ENCODE results near the gene ADCK1. TPM values are rescaled to one million over a fixed set of nuclear protein-coding genes. Genes with fewer than 3 reads are reported as not detected.

The ADCK1 gene
- total RNA-seq, 1 experiment from 2014 or later: 19.0 TPM

DNA sequence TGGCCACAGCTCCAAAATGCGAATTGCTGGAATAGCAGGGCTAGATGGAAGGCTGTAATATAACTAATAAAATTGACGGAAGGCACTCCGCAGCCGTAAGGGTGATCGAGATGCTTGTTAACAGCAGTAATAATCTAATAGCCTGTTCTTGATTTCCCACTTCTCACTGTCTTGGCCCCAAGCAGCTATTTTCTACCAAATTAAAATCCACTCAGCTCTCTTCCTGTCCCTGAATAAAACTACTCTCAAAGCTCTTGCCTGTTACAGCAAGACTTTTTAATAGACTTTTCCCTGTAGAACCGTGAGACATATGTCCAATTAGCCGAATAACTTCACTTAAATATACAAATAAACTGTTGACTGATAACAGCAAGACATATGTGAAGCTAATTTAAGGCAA lies 38.0 kb downstream of the ADCK1 start:
- ChIA-PET POLR2A (ENCODE audit: unreplicated experiment) (no interaction called here), CTCF (no interaction called here)
- Histone ChIP-seq H3F3A (ENCODE audit: insufficient read depth, low read depth) (no peaks in the 10 kb centered on the region), H3K9me3 (ENCODE audit: insufficient read depth, low read depth) (no peaks in the 10 kb centered on the region), H3K4me1 (replicated peaks; ENCODE audit: insufficient read depth) (no peaks in the 10 kb centered on the region), H3K9me2 (ENCODE audit: insufficient read depth) (no peaks in the 10 kb centered on the region), H2AFZ (no peak overlapping the region), H3K4me3 (no peak overlapping the region), H3K27me3 (ENCODE audit: insufficient read depth, low read depth) (no peaks in the 10 kb centered on the region), H3K27ac (no peak overlapping the region), H3K4me2 (no peak overlapping the region), H4K20me1 (ENCODE audit: insufficient read depth) (no peaks in the 10 kb centered on the region), H3K36me3 (ENCODE audit: low read depth) (no peaks in the 10 kb centered on the region), H3K79me2 (ENCODE audit: low read depth) (no peaks in the 10 kb centered on the region)
- no peak for DNase-seq
- intact Hi-C loops (cut with micrococcal nuclease; ENCODE audit: unreplicated experiment): no loop called here
- BruUV-seq (replicated peaks): no TSS peak
- TF ChIP-seq, protein P1, sequence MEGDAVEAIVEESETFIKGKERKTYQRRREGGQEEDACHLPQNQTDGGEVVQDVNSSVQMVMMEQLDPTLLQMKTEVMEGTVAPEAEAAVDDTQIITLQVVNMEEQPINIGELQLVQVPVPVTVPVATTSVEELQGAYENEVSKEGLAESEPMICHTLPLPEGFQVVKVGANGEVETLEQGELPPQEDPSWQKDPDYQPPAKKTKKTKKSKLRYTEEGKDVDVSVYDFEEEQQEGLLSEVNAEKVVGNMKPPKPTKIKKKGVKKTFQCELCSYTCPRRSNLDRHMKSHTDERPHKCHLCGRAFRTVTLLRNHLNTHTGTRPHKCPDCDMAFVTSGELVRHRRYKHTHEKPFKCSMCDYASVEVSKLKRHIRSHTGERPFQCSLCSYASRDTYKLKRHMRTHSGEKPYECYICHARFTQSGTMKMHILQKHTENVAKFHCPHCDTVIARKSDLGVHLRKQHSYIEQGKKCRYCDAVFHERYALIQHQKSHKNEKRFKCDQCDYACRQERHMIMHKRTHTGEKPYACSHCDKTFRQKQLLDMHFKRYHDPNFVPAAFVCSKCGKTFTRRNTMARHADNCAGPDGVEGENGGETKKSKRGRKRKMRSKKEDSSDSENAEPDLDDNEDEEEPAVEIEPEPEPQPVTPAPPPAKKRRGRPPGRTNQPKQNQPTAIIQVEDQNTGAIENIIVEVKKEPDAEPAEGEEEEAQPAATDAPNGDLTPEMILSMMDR (conservative IDR thresholded peaks at IDR 0.05): no peak
- no peak for TF ChIP-seq EZH2 (IDR thresholded peaks at IDR 0.05; ENCODE audit: low read depth)

DNA sequence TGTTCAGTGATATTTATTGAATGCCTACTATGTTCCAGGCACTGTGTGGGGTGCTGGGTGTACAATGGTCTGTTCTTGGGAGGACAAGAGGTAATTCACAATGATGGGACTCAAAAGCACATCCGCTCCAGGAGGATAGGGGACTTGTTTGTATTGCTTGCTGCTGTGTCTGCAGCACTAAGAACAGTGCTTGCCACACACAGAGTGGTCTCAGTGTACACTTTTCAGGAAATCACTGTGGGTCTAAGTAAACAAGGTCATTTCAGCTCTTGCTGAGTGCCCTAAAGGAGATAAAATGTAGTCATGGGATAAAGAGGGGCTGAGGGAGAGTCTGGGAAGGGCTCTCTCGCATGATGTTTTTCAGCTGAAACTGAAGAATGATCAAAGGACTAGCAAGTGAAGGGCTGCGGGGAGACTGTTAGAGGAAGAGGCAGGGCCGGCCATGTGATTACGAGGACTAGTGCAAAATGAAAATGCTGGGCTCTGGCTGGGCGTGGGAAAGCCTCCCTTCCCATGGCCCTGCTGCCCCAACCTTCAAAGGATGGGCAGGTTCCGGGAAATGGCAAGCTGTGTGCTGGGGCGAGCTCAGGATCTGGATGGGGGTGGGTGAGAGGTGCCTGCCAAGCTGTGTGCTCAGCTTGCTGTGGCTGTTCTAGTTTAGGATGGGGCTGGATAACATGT lies 39.1 kb downstream of the ADCK1 start:
- CTCF ChIA-PET: no interaction called here

DNA sequence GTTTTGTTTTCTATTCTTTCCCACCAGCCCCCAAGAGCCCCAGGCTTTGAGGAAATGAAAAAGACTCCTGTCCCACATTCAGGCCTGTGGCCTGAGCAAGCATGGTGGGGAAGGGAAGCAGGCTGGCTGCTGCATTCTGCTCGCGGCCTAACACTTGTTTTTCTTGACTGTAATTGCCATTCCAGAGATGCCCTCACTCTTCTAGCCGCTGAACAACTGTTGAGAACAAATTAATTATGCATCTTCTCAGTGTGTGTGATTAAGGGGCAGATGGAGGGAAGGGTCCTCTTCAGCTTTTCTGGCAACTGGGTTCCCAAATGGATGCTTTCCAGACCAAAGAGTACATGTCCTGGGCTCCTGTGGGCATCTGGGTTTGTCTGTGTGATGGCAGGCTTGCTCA lies 43.3 kb downstream of the ADCK1 start:
- H3K4me2 ChIP-seq: no peak overlapping the region
- no peaks in the 10 kb centered on the region for H3K36me3 ChIP-seq (ENCODE audit: low read depth)
- no peaks in the 10 kb centered on the region for H3K9me3 ChIP-seq (ENCODE audit: insufficient read depth, low read depth)
- POLR2A ChIA-PET (ENCODE audit: unreplicated experiment): interaction anchor here (0.7 kb wide), 1 partner anchor 13 kb away, joined by 3 read pairs; no protein-coding TSS in a partner anchor
- no peaks in the 10 kb centered on the region for H3K27me3 ChIP-seq (ENCODE audit: insufficient read depth, low read depth)
- H3F3A ChIP-seq (ENCODE audit: insufficient read depth, low read depth): no peaks in the 10 kb centered on the region
- no peak overlapping the region for H3K27ac ChIP-seq
- H4K20me1 ChIP-seq (ENCODE audit: insufficient read depth): no peaks in the 10 kb centered on the region
- no peak overlapping the region for H2AFZ ChIP-seq
- H3K4me1 ChIP-seq (replicated peaks; ENCODE audit: insufficient read depth): no peaks in the 10 kb centered on the region
- H3K9me2 ChIP-seq (ENCODE audit: insufficient read depth): no peaks in the 10 kb centered on the region
- no peak for DNase-seq
- no peak overlapping the region for H3K4me3 ChIP-seq
- intact Hi-C loops (cut with micrococcal nuclease; ENCODE audit: unreplicated experiment): no loop called here
- TF ChIP-seq EZH2 (IDR thresholded peaks at IDR 0.05; ENCODE audit: low read depth): no peak
- TF ChIP-seq, protein P1 (conservative IDR thresholded peaks at IDR 0.05): no peak
- H3K79me2 ChIP-seq (ENCODE audit: low read depth): no peaks in the 10 kb centered on the region
- CTCF ChIA-PET: no interaction called here
- BruUV-seq (replicated peaks): no TSS peak

More for the DNA sequence above, 39.1 kb downstream of the ADCK1 start:
- Histone ChIP-seq H4K20me1 (ENCODE audit: insufficient read depth) (no peaks in the 10 kb centered on the region), H3K27ac (no peak overlapping the region), H2AFZ (no peak overlapping the region), H3K4me3 (no peak overlapping the region), H3K4me2 (no peak overlapping the region), H3K4me1 (replicated peaks; ENCODE audit: insufficient read depth) (no peaks in the 10 kb centered on the region), H3K79me2 (ENCODE audit: low read depth) (no peaks in the 10 kb centered on the region), H3K9me2 (ENCODE audit: insufficient read depth) (no peaks in the 10 kb centered on the region), H3K9me3 (ENCODE audit: insufficient read depth, low read depth) (no peaks in the 10 kb centered on the region), H3K36me3 (ENCODE audit: low read depth) (no peaks in the 10 kb centered on the region), H3K27me3 (ENCODE audit: insufficient read depth, low read depth) (no peaks in the 10 kb centered on the region), H3F3A (ENCODE audit: insufficient read depth, low read depth) (no peaks in the 10 kb centered on the region)
- BruUV-seq (replicated peaks): no TSS peak
- POLR2A ChIA-PET (ENCODE audit: unreplicated experiment): no interaction called here
- DNase-seq: no peak
- intact Hi-C loops (cut with micrococcal nuclease; ENCODE audit: unreplicated experiment): no loop called here
- TF ChIP-seq, protein P1 (conservative IDR thresholded peaks at IDR 0.05): no peak
- TF ChIP-seq EZH2 (IDR thresholded peaks at IDR 0.05; ENCODE audit: low read depth): no peak

All from PC-9 (cell line).